Left ventricle myocardium inferior (tissue), 1 donor: ENCODE results near the gene TBCCD1. TPM values are rescaled to one million over a fixed set of nuclear protein-coding genes. Genes with fewer than 3 reads are reported as not detected.

Experiments
- DNase-seq: peaks from one replicate; pipeline ENCODE4 v3.0.0-alpha.2; 2020
- H3K27ac ChIP-seq: fragments of 200-600 bp; replicated peaks from 2 replicates; pipeline ENCODE4 v1.8.0; 2021
- H3K27me3 ChIP-seq: fragments of 200-600 bp; 2 replicates; pipeline ENCODE4 v1.8.0; 2021; ENCODE audit warnings: low read depth
- H3K36me3 ChIP-seq: fragments of 200-600 bp; 2 replicates; pipeline ENCODE4 v1.8.0; 2021
- H3K4me1 ChIP-seq: fragments of 200-600 bp; 2 replicates; pipeline ENCODE4 v1.8.0; 2021
- H3K4me3 ChIP-seq: fragments of 200-600 bp; 2 replicates; pipeline ENCODE4 v1.8.0; 2021; ENCODE audit warnings: mild to moderate bottlenecking, moderate library complexity
- H3K9me3 ChIP-seq: fragments of 200-600 bp; replicated peaks from 2 replicates; pipeline ENCODE4 v1.8.0; 2021
- CTCF ChIP-seq: fragments of 200-600 bp; IDR thresholded peaks from 2 replicates; pipeline ENCODE4 v1.8.0; 2021; ENCODE audit warnings: antibody characterized with exemption, mild to moderate bottlenecking, borderline replicate concordance
- intact Hi-C: fragments of 100-400 bp; cut with micrococcal nuclease; formaldehyde crosslinking; loops from one replicate; pipeline ENCODE4 v1.11.0; 2022
- total RNA-seq: library from RNA; stranded (reverse); fragmentation: NEBNext Ultra II Directional; extraction: Animal tissue kit (Norgen Biotek cat#: 25700); gene quantifications from one replicate; pipeline ENCODE4 v1.2.1, GENCODE V29; 2021
- donor health status: DM: no; HTN: yes; CAD: no; lungs with severe emphysema.

The TBCCD1 gene
- total RNA-seq, 1 donor from 2014 or later, result 6.2 TPM

DNA sequence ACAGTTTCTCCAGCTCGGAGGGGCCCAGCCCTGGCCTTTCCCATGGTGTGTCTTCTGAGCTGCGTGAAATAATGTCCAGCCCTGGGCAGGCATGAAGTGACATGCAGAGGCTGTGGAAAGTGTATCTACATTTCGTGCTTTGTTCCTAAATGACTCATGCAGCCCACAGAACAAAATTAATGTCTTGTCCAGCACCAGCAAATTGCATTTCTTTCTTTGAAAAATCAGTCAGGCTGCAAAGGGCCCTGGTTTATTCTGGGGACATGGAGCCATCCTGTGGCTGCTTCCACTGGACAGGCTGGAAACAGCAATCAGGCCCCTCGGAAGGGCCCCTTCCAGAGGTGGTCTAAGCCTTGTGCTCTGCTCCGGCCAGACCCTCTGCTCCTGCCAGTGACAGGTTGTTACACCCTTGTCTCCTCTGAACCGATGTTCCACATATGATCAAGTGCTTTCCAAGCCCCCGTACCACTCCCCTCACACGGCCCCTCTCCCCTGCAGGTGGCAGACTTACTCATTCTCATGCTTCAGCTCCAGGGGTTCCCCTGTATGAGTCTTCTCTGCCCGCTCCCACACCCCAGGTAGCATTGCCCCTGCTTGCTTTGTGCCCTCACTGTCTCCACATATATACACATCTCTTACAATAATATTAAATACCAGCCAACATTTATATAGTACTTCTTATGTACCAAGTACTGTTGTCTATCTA lies 56.6 kb downstream of the TBCCD1 start:
- no peaks in the 10 kb centered on the region for H3K36me3 ChIP-seq
- TF ChIP-seq CTCF, result peak; percentile 45
- no peak overlapping the region for H3K27ac ChIP-seq
- no peak overlapping the region for H3K4me3 ChIP-seq
- no peaks in the 10 kb centered on the region for H3K9me3 ChIP-seq
- no peaks in the 10 kb centered on the region for H3K4me1 ChIP-seq
- no peak for DNase-seq
- H3K27me3 ChIP-seq, result peaks cover 46% of the 10 kb centered on the region
- intact Hi-C loops, result no loop called here

- Histone ChIP-seq H3K4me3 (no peak overlapping the region), H3K36me3 (no peaks in the 10 kb centered on the region)
- no peak for TF ChIP-seq CTCF
Observed at GRCh38 chr3:186509423-186509822, 57.7 kb downstream of the TBCCD1 start.

DNA sequence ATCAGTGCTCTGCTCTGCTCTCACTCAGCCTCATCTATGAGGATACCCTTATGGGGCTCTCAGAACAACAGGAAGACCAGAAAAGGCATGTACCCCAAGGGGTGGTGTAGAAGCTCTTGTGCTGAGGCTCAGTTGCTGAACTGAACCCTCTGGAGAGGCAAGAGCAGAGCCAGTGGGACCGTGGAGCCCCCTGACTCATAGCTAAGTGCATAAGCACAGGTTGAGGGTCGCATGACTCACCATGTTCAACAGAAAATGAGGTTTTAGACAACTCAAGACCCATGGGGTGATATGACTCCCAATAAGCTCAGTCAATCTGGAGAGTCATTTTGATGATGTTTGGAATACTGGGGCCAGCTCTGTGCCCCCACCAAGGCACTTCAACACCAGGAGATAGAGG lies 60.3 kb downstream of the TBCCD1 start:
- Histone ChIP-seq H3K36me3 (no peaks in the 10 kb centered on the region), H3K4me1 (peaks cover 19% of the 10 kb centered on the region), H3K27me3 (peaks cover 11% of the 10 kb centered on the region), H3K9me3 (no peaks in the 10 kb centered on the region), H3K27ac (no peak overlapping the region), H3K4me3 (no peak overlapping the region)
- TF ChIP-seq CTCF, result no peak
- intact Hi-C loops, result no loop called here
- DNase-seq, result no peak

More at GRCh38 chr3:186509423-186509822, 57.7 kb downstream of the TBCCD1 start:
- H3K9me3 ChIP-seq, result no peaks in the 10 kb centered on the region
- H3K27ac ChIP-seq, result no peak overlapping the region
- peaks cover 35% of the 10 kb centered on the region for H3K27me3 ChIP-seq
- no peak for DNase-seq
- H3K4me1 ChIP-seq, result no peaks in the 10 kb centered on the region
- intact Hi-C loops, result no loop called here

DNA sequence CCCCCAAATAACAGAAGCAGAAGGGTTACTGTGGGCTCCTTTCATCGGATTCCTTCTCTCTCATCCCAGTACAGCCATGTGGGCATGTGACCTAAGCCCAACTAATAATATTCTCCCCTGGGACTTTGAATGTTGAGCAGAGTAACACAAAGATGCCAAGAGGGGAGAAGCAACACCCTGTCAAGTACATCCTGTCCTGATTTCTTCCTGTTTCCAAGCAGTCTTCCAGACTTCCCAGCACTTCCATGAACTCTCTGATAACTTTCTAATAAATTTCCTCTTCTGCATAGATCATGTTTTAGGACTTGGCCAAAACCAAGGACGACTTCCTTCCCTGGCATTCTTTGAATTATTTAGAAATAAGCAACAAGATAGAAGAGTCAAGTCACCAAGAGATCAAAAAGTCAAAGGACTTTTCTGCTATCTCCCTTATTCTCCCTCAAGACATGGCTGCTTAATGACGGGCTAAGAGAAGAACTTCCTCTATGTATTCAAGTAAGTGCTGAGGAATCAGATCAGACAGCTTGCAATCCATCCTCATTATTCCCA lies 60.9 kb downstream of the TBCCD1 start:
- Histone ChIP-seq H3K4me3 (no peak overlapping the region), H3K9me3 (no peaks in the 10 kb centered on the region), H3K27ac (no peak overlapping the region), H3K36me3 (no peaks in the 10 kb centered on the region), H3K4me1 (peaks cover 19% of the 10 kb centered on the region), H3K27me3 (peaks cover 5% of the 10 kb centered on the region)
- no peak for TF ChIP-seq CTCF
- intact Hi-C loops, result no loop called here
- DNase-seq, result no peak

DNA sequence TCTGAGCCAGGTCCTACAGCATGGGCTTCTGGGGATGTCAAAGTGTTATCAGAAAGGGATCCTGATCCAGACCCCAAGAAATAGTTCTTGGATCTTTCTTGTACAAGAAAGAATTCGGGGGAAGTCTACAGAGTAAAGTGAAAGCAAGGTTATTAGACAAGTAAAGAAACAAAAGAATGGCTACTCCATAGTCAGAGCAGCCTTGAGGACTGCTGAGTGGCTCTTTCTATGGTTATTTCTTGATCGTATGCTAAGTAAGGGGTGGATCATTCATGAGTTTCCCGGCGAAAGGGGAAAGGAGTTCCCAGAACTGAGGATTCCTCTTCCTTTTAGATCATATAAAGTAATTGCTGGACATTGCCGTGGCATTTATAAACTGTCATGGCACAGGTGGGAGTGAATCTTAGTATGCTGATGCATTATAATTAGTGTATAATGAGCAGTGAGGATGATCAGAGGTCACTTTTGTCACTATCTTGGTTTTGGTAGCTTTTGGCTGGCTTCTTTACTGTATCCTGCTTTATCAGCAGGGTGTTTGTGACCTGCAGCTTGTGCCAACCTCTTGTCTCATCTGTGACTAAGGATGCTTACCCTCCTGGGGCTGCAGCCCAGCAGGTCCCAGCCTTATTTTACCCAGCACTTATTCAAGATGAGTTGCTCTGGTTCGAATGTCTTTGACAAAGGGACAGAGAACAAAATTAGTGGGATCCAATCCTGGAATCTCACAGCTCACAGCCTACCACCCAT lies 64.0 kb downstream of the TBCCD1 start:
- TF ChIP-seq CTCF, result no peak
- no peak for DNase-seq
- Histone ChIP-seq H3K36me3 (no peaks in the 10 kb centered on the region), H3K4me1 (peaks cover 19% of the 10 kb centered on the region), H3K9me3 (peaks cover 10% of the 10 kb centered on the region), H3K27me3 (no peaks in the 10 kb centered on the region), H3K27ac (no peak overlapping the region), H3K4me3 (peak overlapping the region; percentile 17)
- intact Hi-C loops, result no loop called here
